Measurements from ENCODE around the gene HNRNPM. TPM values are rescaled to one million over a fixed set of nuclear protein-coding genes. Genes with fewer than 3 reads are reported as not detected.

Gene HNRNPM
- total RNA-seq, 1 experiment from 2014 or later, result 125 TPM

GRCh38 chr19:8528500-8528899, 83.7 kb downstream of the HNRNPM start:
- H3K4me1 ChIP-seq (replicated peaks), result peaks cover 12% of the 10 kb centered on the region
- no peak overlapping the region for H3K27ac ChIP-seq
- no peaks in the 10 kb centered on the region for H3K36me3 ChIP-seq
- no peak for DNase-seq (ENCODE audit: low read depth in 1 of 2, low spot score in 2 of 2)
- no peak overlapping the region for H3K4me3 ChIP-seq
- H3K9me3 ChIP-seq (replicated peaks), result no peaks in the 10 kb centered on the region
- no peaks in the 10 kb centered on the region for H3K27me3 ChIP-seq (replicated peaks)

GRCh38 chr19:8529369-8530006, 84.7 kb downstream of the HNRNPM start:
- no peaks in the 10 kb centered on the region for H3K9me3 ChIP-seq (replicated peaks)
- no peaks in the 10 kb centered on the region for H3K27me3 ChIP-seq (replicated peaks)
- H3K36me3 ChIP-seq, result no peaks in the 10 kb centered on the region
- DNase-seq (ENCODE audit: low read depth in 1 of 2, low spot score in 2 of 2), result no peak
- no peak overlapping the region for H3K4me3 ChIP-seq
- H3K4me1 ChIP-seq (replicated peaks), result peaks cover 12% of the 10 kb centered on the region
- no peak overlapping the region for H3K27ac ChIP-seq

- Histone ChIP-seq H3K9me3 (replicated peaks) (no peaks in the 10 kb centered on the region), H3K4me3 (no peak overlapping the region), H3K27ac (no peak overlapping the region), H3K27me3 (replicated peaks) (no peaks in the 10 kb centered on the region), H3K4me1 (replicated peaks) (peaks cover 7% of the 10 kb centered on the region), H3K36me3 (no peaks in the 10 kb centered on the region)
- no peak for DNase-seq (ENCODE audit: low read depth in 1 of 2, low spot score in 2 of 2)
Measured at GRCh38 chr19:8530061-8530679, 85.4 kb downstream of the HNRNPM start.

DNA sequence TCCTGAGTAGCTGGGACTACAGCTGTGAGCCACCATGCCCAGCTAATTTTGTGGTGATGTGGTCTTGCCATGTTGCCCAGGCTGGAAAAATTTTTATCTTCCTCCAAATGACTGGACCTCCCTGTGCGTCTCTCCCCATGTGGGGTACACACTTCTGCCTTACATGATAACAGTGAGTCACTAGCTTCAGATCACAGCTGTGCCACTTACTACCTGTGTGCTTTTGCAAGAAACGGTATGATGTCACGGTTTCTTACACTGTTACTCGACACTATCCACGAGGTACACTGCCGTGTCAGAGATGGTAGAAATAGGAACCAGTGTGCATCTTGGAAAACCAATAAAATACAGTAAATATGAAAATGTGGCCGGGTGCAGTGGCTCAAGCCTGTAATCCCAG, 86.7 kb downstream of the HNRNPM start:
- Histone ChIP-seq H3K4me1 (replicated peaks) (peaks cover 5% of the 10 kb centered on the region), H3K4me3 (no peak overlapping the region), H3K27me3 (replicated peaks) (no peaks in the 10 kb centered on the region), H3K9me3 (replicated peaks) (no peaks in the 10 kb centered on the region), H3K36me3 (no peaks in the 10 kb centered on the region), H3K27ac (no peak overlapping the region)
- DNase-seq (ENCODE audit: low read depth in 1 of 2, low spot score in 2 of 2), result no peak

- no peaks in the 10 kb centered on the region for H3K27me3 ChIP-seq (replicated peaks)
Measured at GRCh38 chr19:8532225-8532624, 87.5 kb downstream of the HNRNPM start.

GRCh38 chr19:8536282-8536681, 91.5 kb downstream of the HNRNPM start:
- DNase-seq (ENCODE audit: low read depth in 1 of 2, low spot score in 2 of 2), result no peak
- no peaks in the 10 kb centered on the region for H3K36me3 ChIP-seq
- H3K4me1 ChIP-seq (replicated peaks), result no peaks in the 10 kb centered on the region
- no peak overlapping the region for H3K4me3 ChIP-seq
- no peaks in the 10 kb centered on the region for H3K9me3 ChIP-seq (replicated peaks)
- no peaks in the 10 kb centered on the region for H3K27me3 ChIP-seq (replicated peaks)
- no peak overlapping the region for H3K27ac ChIP-seq

More at GRCh38 chr19:8532225-8532624, 87.5 kb downstream of the HNRNPM start:
- H3K4me3 ChIP-seq, result no peak overlapping the region
- DNase-seq (ENCODE audit: low read depth in 1 of 2, low spot score in 2 of 2), result no peak
- H3K4me1 ChIP-seq (replicated peaks), result no peaks in the 10 kb centered on the region; the same call in 1 of the 2 replicates
- H3K9me3 ChIP-seq (replicated peaks), result no peaks in the 10 kb centered on the region
- no peak overlapping the region for H3K27ac ChIP-seq
- no peaks in the 10 kb centered on the region for H3K36me3 ChIP-seq

DNA sequence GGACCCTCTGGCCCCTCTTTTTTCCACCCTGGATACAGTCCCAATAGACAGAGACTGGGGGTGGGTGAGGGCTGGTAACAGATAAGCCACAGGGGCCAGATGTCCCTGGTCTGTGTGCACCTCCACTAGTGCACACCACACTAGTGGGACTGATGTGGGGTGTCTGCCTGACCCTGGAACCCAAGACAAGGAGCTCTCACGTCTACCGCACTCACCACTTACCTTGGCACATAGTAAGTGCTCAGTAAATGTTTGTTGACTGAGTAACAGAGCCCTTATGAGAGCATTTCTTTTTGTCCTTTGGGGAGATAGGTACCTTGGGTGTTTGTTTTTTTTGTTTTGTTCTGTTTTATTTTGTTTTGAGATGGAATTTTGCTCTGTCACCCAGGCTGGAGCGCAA, 92.3 kb downstream of the HNRNPM start:
- no peaks in the 10 kb centered on the region for H3K36me3 ChIP-seq
- H3K27me3 ChIP-seq (replicated peaks), result no peaks in the 10 kb centered on the region
- H3K4me3 ChIP-seq, result no peak overlapping the region
- H3K9me3 ChIP-seq (replicated peaks), result no peaks in the 10 kb centered on the region
- no peak for DNase-seq (ENCODE audit: low read depth in 1 of 2, low spot score in 2 of 2)
- no peaks in the 10 kb centered on the region for H3K4me1 ChIP-seq (replicated peaks)
- no peak overlapping the region for H3K27ac ChIP-seq

Other genes starting within 250 kb of the HNRNPM start
- gene CERS4, start 235.6 kb upstream of the HNRNPM start, total RNA-seq (2014; rRNA removed; shearing (Covaris generic)), result not detected in 2 replicates
- gene CD320, start 136.6 kb upstream of the HNRNPM start, total RNA-seq (2014; rRNA removed; shearing (Covaris generic)), result 113 and 154 TPM in 2 replicates
- gene NDUFA7, start 123.6 kb upstream of the HNRNPM start, total RNA-seq (2014; rRNA removed; shearing (Covaris generic)), result 33.5 and 58.1 TPM in 2 replicates
- gene RPS28, start 123.5 kb upstream of the HNRNPM start, total RNA-seq (2014; rRNA removed; shearing (Covaris generic)), result 164 and 220 TPM in 2 replicates
- gene KANK3, start 101.7 kb upstream of the HNRNPM start, total RNA-seq (2014; rRNA removed; shearing (Covaris generic)), result not detected in 2 replicates
- 1.5 and 3.4 TPM in 2 replicates for gene ANGPTL4, start 80.8 kb upstream of the HNRNPM start, total RNA-seq (2014; rRNA removed; shearing (Covaris generic))
- gene RAB11B, start 54.6 kb upstream of the HNRNPM start, total RNA-seq (2014; rRNA removed; shearing (Covaris generic)), result 5.6 and 9.1 TPM in 2 replicates
- gene MARCHF2, start 31.7 kb upstream of the HNRNPM start, total RNA-seq (2014; rRNA removed; shearing (Covaris generic)), result 37.9 and 45.5 TPM in 2 replicates
- not detected in 2 replicates for gene PRAM1, start 57.7 kb downstream of the HNRNPM start, total RNA-seq (2014; rRNA removed; shearing (Covaris generic))
- gene ZNF414, start 69.2 kb downstream of the HNRNPM start, total RNA-seq (2014; rRNA removed; shearing (Covaris generic)), result 0.25 and 5.4 TPM in 2 replicates
- gene MYO1F, start 132.5 kb downstream of the HNRNPM start, total RNA-seq (2014; rRNA removed; shearing (Covaris generic)), result 0.37 and 0.94 TPM in 2 replicates
- gene ADAMTS10, start 165.7 kb downstream of the HNRNPM start, total RNA-seq (2014; rRNA removed; shearing (Covaris generic)), result 6.0 and 6.3 TPM in 2 replicates
- gene NFILZ, start 185.7 kb downstream of the HNRNPM start, total RNA-seq (2014; rRNA removed; shearing (Covaris generic)), result not detected in 2 replicates